IPS DF 6.9 (cell line): Measurements from ENCODE around the gene CDKN2A.
A peak's percentile ranks its signal among the peaks of the same experiment; 100 is the strongest.

ENCODE experiments used
- DNase-seq: peaks from one replicate; pipeline ENCODE4 v3.0.0-alpha.2; 2013; ENCODE audit warnings: low read depth, low spot score
- H3K27ac ChIP-seq: one replicate; pipeline ENCODE4 v1.5.1; 2013; ENCODE audit warnings: low read length, control low read depth
- H3K27me3 ChIP-seq: 2 replicates; pipeline ENCODE4 v1.6.1; 2013; ENCODE audit warnings: mild to moderate bottlenecking, low read length; ENCODE audit not compliant: control insufficient read depth, insufficient read depth
- H3K36me3 ChIP-seq: 2 replicates; pipeline ENCODE4 v1.6.1; 2013; ENCODE audit warnings: low read length; ENCODE audit not compliant: control insufficient read depth, insufficient read depth
- H3K4me1 ChIP-seq: 2 replicates; pipeline ENCODE4 v1.6.1; 2013; ENCODE audit warnings: low read length; ENCODE audit not compliant: control insufficient read depth, insufficient read depth
- H3K4me3 ChIP-seq: 2 replicates; pipeline ENCODE4 v1.5.1; 2013; ENCODE audit warnings: mild to moderate bottlenecking, low read length
- H3K9me3 ChIP-seq: 2 replicates; pipeline ENCODE4 v1.6.1; 2013; ENCODE audit warnings: low read length, inconsistent platforms; ENCODE audit not compliant: control insufficient read depth, insufficient read depth
- WGBS: extraction: QIAGEN DNeasy Blood & Tissue Kit; methylation state at CpG from one replicate; pipeline ENCODE4 v1.1.7; 2013; ENCODE audit warnings: mixed read lengths, missing lambda C conversion rate; ENCODE audit not compliant: insufficient read length, insufficient coverage; 5-methylcytosine and 5-hydroxymethylcytosine counted together

Gene CDKN2A

GRCh38 chr9:21993893-21994555 is at the start of gene CDKN2A:
Gene CDKN2A, minus strand, starts transcription at chr9:21994392.
- no peaks in the 10 kb centered on the region for H3K9me3 ChIP-seq
- H3K4me3 ChIP-seq = peak within 1 kb of the TSS; percentile 56; the same call in 1 of the 2 replicates
- peaks cover 44% of the 10 kb centered on the region for H3K27me3 ChIP-seq
- DNase-seq = no peak
- no CpG with 5 or more reads among the region's 53 CpGs for WGBS
- no peaks in the 10 kb centered on the region for H3K36me3 ChIP-seq
- no peak within 1 kb of the TSS for H3K27ac ChIP-seq
- H3K4me1 ChIP-seq = no peaks in the 10 kb centered on the region; the same call in 1 of the 2 replicates

- H3K9me3 ChIP-seq = no peaks in the 10 kb centered on the region
- H3K4me1 ChIP-seq = no peaks in the 10 kb centered on the region
- WGBS = no CpG with 5 or more reads among the region's 3 CpGs
- no peaks in the 10 kb centered on the region for H3K27me3 ChIP-seq
- no peak for DNase-seq
- H3K4me3 ChIP-seq = no peak overlapping the region
- H3K27ac ChIP-seq = no peak overlapping the region
- no peaks in the 10 kb centered on the region for H3K36me3 ChIP-seq
These were observed 49.7 kb upstream of the CDKN2A start for GRCh38 chr9:22043928-22044327.

- Histone ChIP-seq H3K4me1 (no peaks in the 10 kb centered on the region), H3K27ac (no peak overlapping the region)
These were observed 47.6 kb upstream of the CDKN2A start for GRCh38 chr9:22041775-22042174.

GRCh38 chr9:22041344-22041743 is 47.2 kb upstream of the CDKN2A start:
- Histone ChIP-seq H3K36me3 (no peaks in the 10 kb centered on the region), H3K4me3 (no peak overlapping the region), H3K4me1 (no peaks in the 10 kb centered on the region), H3K9me3 (no peaks in the 10 kb centered on the region), H3K27ac (no peak overlapping the region), H3K27me3 (no peaks in the 10 kb centered on the region)
- DNase-seq = no peak
- WGBS = no CpG with 5 or more reads among the region's 1 CpG

More at GRCh38 chr9:22041775-22042174, 47.6 kb upstream of the CDKN2A start:
- H3K9me3 ChIP-seq = no peaks in the 10 kb centered on the region
- no CpG with 5 or more reads among the region's 1 CpG for WGBS
- H3K4me3 ChIP-seq = no peak overlapping the region
- DNase-seq = peak; percentile 18
- H3K27me3 ChIP-seq = no peaks in the 10 kb centered on the region
- H3K36me3 ChIP-seq = no peaks in the 10 kb centered on the region

GRCh38 chr9:22040760-22041159 is 46.6 kb upstream of the CDKN2A start:
- no peak overlapping the region for H3K27ac ChIP-seq
- H3K4me3 ChIP-seq = no peak overlapping the region
- H3K27me3 ChIP-seq = no peaks in the 10 kb centered on the region
- DNase-seq = no peak
- H3K36me3 ChIP-seq = no peaks in the 10 kb centered on the region
- WGBS = no CpG with 5 or more reads among the region's 1 CpG
- H3K9me3 ChIP-seq = no peaks in the 10 kb centered on the region
- no peaks in the 10 kb centered on the region for H3K4me1 ChIP-seq

- no peaks in the 10 kb centered on the region for H3K36me3 ChIP-seq
- WGBS = no CpG with 5 or more reads among the region's 3 CpGs
- H3K4me3 ChIP-seq = no peak overlapping the region
- H3K27me3 ChIP-seq = no peaks in the 10 kb centered on the region
- H3K4me1 ChIP-seq = no peaks in the 10 kb centered on the region
- DNase-seq = no peak
- H3K9me3 ChIP-seq = no peaks in the 10 kb centered on the region
- no peak overlapping the region for H3K27ac ChIP-seq
These were observed 45.1 kb upstream of the CDKN2A start for GRCh38 chr9:22039258-22039657.

GRCh38 chr9:22037954-22038690 is 43.9 kb upstream of the CDKN2A start:
- no peaks in the 10 kb centered on the region for H3K4me1 ChIP-seq
- H3K4me3 ChIP-seq = no peak overlapping the region
- no peak for DNase-seq
- H3K27ac ChIP-seq = no peak overlapping the region
- H3K36me3 ChIP-seq = no peaks in the 10 kb centered on the region
- H3K27me3 ChIP-seq = no peaks in the 10 kb centered on the region
- no CpG with 5 or more reads among the region's 2 CpGs for WGBS
- no peaks in the 10 kb centered on the region for H3K9me3 ChIP-seq

GRCh38 chr9:22036866-22037626 is 42.9 kb upstream of the CDKN2A start:
- DNase-seq = no peak
- no peak overlapping the region for H3K4me3 ChIP-seq
- H3K9me3 ChIP-seq = no peaks in the 10 kb centered on the region
- no peaks in the 10 kb centered on the region for H3K36me3 ChIP-seq
- no peak overlapping the region for H3K27ac ChIP-seq
- H3K4me1 ChIP-seq = no peaks in the 10 kb centered on the region
- no CpG with 5 or more reads among the region's 4 CpGs for WGBS
- no peaks in the 10 kb centered on the region for H3K27me3 ChIP-seq

GRCh38 chr9:22035591-22036011 is 41.4 kb upstream of the CDKN2A start:
- DNase-seq = no peak
- Histone ChIP-seq H3K4me1 (no peaks in the 10 kb centered on the region), H3K4me3 (no peak overlapping the region), H3K9me3 (no peaks in the 10 kb centered on the region), H3K27me3 (no peaks in the 10 kb centered on the region), H3K27ac (no peak overlapping the region), H3K36me3 (no peaks in the 10 kb centered on the region)
- no CpG with 5 or more reads among the region's 2 CpGs for WGBS

GRCh38 chr9:22033012-22033630 is 38.9 kb upstream of the CDKN2A start:
- no peak for DNase-seq
- WGBS = no CpG with 5 or more reads among the region's 8 CpGs
- H3K27me3 ChIP-seq = no peaks in the 10 kb centered on the region

More at GRCh38 chr9:22033012-22033630, 38.9 kb upstream of the CDKN2A start:
- no peak overlapping the region for H3K4me3 ChIP-seq
- H3K36me3 ChIP-seq = no peaks in the 10 kb centered on the region
- H3K27ac ChIP-seq = no peak overlapping the region
- no peaks in the 10 kb centered on the region for H3K9me3 ChIP-seq
- no peaks in the 10 kb centered on the region for H3K4me1 ChIP-seq
